Ascending aorta (tissue), 2 donors: ENCODE data around the gene DUSP7. TPM values are rescaled to one million over a fixed set of nuclear protein-coding genes. Genes with fewer than 3 reads are reported as not detected.
A peak's percentile ranks its signal among the peaks of the same experiment; 100 is the strongest.

Experiments
- DNase-seq, 2 donors: peaks; one replicate each; pipeline ENCODE4 v3.0.0-alpha.2; 2019; ENCODE audit warnings: low spot score in 2 of 2
- H3K27ac ChIP-seq, 2 donors: fragments of 200-600 bp; sonication (generic); one replicate each; pipeline ENCODE4 v1.5.1; 2016 to 2017; ENCODE audit warnings: mild to moderate bottlenecking in 1 of 2
- H3K27me3 ChIP-seq: fragments of 200-600 bp; sonication (generic); one replicate; pipeline ENCODE4 v1.5.1; 2017
- H3K36me3 ChIP-seq, 2 donors: fragments of 200-600 bp; sonication (generic); one replicate each; pipeline ENCODE4 v1.5.1; 2016
- H3K4me1 ChIP-seq, 2 donors: fragments of 200-600 bp; sonication (generic); one replicate each; pipeline ENCODE4 v1.5.1; 2016 to 2017; ENCODE audit warnings: mild to moderate bottlenecking in 1 of 2
- H3K4me3 ChIP-seq, 2 donors: fragments of 200-600 bp; sonication (generic); one replicate each; pipeline ENCODE4 v1.5.1; 2016 to 2017; ENCODE audit warnings: mild to moderate bottlenecking in 1 of 2
- H3K9me3 ChIP-seq, 2 donors: fragments of 200-600 bp; sonication (generic); one replicate each; pipeline ENCODE4 v1.5.1; 2016
- intact Hi-C: fragments of 100-400 bp; cut with DNase I; formaldehyde crosslinking; loops from one replicate; pipeline ENCODE4 v1.15.1; 2023
- total RNA-seq: library from RNA; depleted of rRNA; stranded (reverse); fragments of >200 nt; gene quantifications from one replicate; pipeline ENCODE4 v1.1.0, GENCODE V29; 2016
- TF ChIP-seq, protein P1 (sequence below), 3 experiments: fragments of 200-600 bp in 2 of 3; fragments of 450-650 bp in 1 of 3; sonication (generic) in 2 of 3; IDR thresholded peaks; one replicate each; pipeline ENCODE4 v1.5.1; 2016 to 2019; ENCODE audit warnings: antibody characterized with exemption in 3 of 3, mild to moderate bottlenecking in 1 of 3, moderate library complexity in 1 of 3

The DUSP7 gene
- total RNA-seq, 1 donor from 2014 or later, result 76.5 TPM

DNA sequence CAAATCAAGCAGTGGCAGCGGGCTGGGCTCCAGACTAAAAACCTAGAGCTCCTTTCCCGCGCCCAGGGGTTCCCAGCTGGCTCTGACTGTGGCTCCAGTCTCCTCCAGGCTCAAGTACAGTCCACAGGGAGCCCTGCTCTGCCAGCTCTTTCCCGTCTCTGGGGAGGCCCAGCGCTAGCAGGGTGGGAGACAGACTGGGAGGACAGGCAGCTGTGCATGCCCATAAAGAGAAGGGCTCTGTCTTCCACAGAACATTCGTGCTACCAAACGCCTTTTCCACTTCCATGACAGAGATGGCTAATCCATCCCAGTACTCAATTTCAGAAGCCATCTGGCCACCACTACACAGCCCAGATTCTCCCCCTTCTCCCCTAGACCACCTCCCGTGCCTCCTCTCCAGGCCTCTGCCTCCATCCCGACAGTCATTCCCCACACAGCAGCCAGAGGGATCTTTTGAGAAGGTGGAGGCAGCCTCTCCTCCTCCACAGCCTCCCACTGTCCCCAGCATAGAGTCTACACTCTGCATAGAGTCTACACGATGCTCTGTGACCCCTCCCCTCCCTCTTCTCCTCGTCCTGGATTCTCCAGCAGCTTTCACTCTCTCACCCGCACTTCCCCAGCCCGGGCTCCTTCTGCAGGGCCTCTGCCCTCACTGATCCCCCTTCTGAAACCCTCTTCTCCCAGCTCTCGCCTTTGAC, 6.8 kb upstream of the DUSP7 start:
- Histone ChIP-seq H3K9me3 (no peaks in the 10 kb centered on the region), H3K36me3 (no peaks in the 10 kb centered on the region), H3K4me3 (no peak overlapping the region), H3K4me1 (peaks cover 0 to 4% of the 10 kb centered on the region in 2 donors), H3K27me3 (no peaks in the 10 kb centered on the region), H3K27ac (no peak overlapping the region)
- DNase-seq, result no peak
- TF ChIP-seq, protein P1, sequence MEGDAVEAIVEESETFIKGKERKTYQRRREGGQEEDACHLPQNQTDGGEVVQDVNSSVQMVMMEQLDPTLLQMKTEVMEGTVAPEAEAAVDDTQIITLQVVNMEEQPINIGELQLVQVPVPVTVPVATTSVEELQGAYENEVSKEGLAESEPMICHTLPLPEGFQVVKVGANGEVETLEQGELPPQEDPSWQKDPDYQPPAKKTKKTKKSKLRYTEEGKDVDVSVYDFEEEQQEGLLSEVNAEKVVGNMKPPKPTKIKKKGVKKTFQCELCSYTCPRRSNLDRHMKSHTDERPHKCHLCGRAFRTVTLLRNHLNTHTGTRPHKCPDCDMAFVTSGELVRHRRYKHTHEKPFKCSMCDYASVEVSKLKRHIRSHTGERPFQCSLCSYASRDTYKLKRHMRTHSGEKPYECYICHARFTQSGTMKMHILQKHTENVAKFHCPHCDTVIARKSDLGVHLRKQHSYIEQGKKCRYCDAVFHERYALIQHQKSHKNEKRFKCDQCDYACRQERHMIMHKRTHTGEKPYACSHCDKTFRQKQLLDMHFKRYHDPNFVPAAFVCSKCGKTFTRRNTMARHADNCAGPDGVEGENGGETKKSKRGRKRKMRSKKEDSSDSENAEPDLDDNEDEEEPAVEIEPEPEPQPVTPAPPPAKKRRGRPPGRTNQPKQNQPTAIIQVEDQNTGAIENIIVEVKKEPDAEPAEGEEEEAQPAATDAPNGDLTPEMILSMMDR (IDR thresholded peaks at IDR 0.05), result no peak
- intact Hi-C loops, result no loop called here

DNA sequence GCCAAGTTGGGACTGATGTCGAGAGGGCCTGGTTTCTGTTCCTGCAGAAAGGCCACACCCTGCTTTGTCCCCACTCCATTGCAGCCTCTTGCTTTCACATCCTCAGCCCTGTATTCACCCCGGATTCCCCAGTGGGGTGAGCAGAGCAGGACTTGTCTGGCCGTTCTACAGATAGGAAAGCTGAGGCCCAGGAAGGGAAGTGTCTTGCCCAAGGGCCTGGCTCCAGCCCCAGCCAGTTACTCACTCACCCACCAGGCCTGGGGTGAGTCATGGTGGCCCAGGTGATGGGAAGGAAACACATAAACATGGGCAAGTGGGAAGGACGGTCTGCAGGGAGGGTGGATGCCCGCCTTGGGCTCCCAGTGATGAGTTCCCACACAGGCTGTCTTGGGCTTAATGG, 6.1 kb upstream of the DUSP7 start:
- Histone ChIP-seq H3K9me3 (no peaks in the 10 kb centered on the region), H3K36me3 (no peaks in the 10 kb centered on the region), H3K27me3 (no peaks in the 10 kb centered on the region), H3K4me1 (peaks cover 3 to 9% of the 10 kb centered on the region in 2 donors), H3K27ac (no peak overlapping the region), H3K4me3 (no peak overlapping the region)
- intact Hi-C loops, result no loop called here
- peak; percentile 63 to 81 for DNase-seq
- TF ChIP-seq, protein P1 (IDR thresholded peaks at IDR 0.05), result no peak

DNA sequence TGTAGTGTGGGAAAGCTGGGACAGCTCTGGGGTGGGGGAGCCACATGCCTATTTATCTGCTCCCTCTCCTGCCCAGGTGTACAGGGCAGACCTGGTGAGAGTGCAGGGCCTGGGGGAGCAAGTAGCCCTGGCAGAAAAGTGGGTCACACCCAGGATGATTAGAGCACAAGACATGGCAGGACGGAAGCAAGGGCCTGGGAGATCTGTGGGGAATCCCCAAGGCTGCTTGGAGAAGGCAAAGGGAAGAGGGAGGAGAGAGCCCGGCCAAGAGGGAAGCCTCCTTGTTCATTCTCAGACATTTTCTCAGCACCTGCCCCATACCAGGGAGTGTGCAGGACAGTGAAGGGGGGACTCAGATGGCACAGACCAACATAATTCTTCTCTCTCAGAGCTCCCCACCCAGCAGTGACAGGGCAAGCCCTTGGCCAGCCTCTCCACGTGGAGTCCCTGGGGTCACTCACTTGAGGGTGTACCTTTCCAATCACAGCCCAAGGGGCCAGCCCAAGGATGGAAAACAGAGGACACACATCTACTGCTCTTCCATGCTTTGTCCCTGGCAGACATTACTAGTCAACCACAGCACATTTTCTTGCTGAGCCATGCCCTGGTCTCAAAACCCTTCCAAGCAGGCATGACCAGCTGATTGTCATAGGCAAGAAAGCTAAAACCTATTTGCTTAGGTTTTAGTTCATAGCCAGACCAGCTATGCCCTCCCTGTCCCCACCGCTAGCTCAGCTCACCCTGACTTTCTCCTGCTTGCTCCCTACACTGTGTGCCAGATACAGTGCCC, 4.9 kb upstream of the DUSP7 start:
- intact Hi-C loops, result no loop called here
- Histone ChIP-seq H3K36me3 (no peaks in the 10 kb centered on the region), H3K4me1 (peaks cover 7 to 14% of the 10 kb centered on the region in 2 donors), H3K9me3 (no peaks in the 10 kb centered on the region), H3K27ac (no peak overlapping the region), H3K4me3 (no peak overlapping the region), H3K27me3 (no peaks in the 10 kb centered on the region)
- TF ChIP-seq, protein P1 (IDR thresholded peaks at IDR 0.05), result no peak
- DNase-seq, result no peak

DNA sequence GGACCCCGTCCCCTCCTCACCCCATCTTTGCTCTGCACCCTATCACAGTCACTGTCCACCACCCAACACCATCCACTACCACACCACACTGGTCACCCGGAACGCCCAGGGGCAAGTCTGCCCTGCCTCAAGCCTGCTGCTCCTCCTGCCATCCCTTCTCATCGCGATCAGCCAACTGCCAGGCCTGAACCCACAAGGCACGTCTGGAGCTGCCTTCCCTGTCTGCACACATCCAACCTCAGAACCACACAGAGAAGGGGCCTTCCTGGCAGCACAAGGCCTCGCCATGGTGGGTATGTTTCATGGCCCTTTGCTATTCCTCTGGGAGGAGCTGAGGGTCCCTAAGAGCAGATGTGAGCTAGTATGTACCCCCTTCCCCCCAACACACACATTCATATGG, 3.4 kb upstream of the DUSP7 start:
- Histone ChIP-seq H3K4me1 (peaks cover 7 to 14% of the 10 kb centered on the region in 2 donors), H3K27me3 (no peaks in the 10 kb centered on the region), H3K4me3 (no peak overlapping the region), H3K9me3 (no peaks in the 10 kb centered on the region), H3K36me3 (no peaks in the 10 kb centered on the region), H3K27ac (no peak overlapping the region)
- TF ChIP-seq, protein P1 (IDR thresholded peaks at IDR 0.05), result no peak
- no peak for DNase-seq
- intact Hi-C loops, result loop anchor here (10.0 kb wide), 1 partner anchor 215 kb away; the partner anchor contains the start of gene WDR82

DNA sequence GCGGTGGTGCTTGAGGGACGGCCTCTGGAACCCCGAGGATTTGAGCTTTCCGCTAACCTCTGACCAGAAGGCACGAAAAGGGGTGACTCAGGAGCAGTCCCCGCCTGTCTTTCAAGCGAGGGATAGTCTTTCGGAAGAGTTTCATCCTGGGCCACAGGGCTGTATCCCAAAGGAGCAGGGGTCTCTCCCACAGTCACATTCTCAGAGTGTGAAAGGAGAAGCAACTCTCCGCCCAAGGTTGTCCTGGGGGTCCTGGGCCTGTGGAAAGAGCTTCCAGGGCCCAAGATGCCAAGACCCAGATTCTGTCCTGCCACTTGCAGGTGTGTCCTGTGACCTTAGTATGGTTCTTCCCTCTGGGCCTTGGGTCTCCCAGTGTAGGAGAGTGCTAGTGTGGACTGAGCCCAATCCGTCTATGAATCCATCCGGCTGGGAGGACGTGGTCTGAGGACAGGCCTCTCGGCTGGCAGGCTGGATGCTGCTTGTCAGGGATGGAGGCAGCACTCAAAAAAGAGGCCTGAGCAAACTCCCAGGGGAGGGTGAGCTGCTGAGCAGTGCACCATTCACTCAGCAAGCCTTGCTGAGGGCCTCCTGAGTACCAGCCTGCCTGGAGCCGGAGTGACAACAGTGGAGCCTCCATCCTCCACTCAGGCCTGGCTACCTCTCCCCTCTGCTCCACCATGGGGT, 1.6 kb upstream of the DUSP7 start:
- no peak for DNase-seq
- peak overlapping the region in 1 of 2 donors; percentile 67 for H3K27ac ChIP-seq
- peaks cover 14 to 29% of the 10 kb centered on the region in 2 donors for H3K4me1 ChIP-seq
- intact Hi-C loops, result loop anchor here (1.0 to 10.0 kb wide), 7 partner anchors 13 to 217 kb away; partner anchors contain the start of genes PARP3, POC1A and WDR82
- H3K27me3 ChIP-seq, result no peaks in the 10 kb centered on the region
- peak overlapping the region; percentile 69 to 70 for H3K4me3 ChIP-seq
- H3K36me3 ChIP-seq, result peaks cover 6 to 11% of the 10 kb centered on the region in 2 donors
- TF ChIP-seq, protein P1 (IDR thresholded peaks at IDR 0.05), result no peak
- H3K9me3 ChIP-seq, result no peaks in the 10 kb centered on the region
